IPS-18a (cell line): ENCODE results near the gene SLC15A3.

Source experiments
- H3K27ac ChIP-seq: one replicate; pipeline ENCODE4 v1.5.1; 2013; ENCODE audit warnings: low read length
- H3K27me3 ChIP-seq: one replicate; pipeline ENCODE4 v1.6.1; 2013; ENCODE audit warnings: mild to moderate bottlenecking, low read length; ENCODE audit not compliant: control insufficient read depth, insufficient read depth
- H3K36me3 ChIP-seq: one replicate; pipeline ENCODE4 v1.6.1; 2013; ENCODE audit warnings: low read depth, low read length; ENCODE audit not compliant: control insufficient read depth
- H3K4me1 ChIP-seq: one replicate; pipeline ENCODE4 v1.6.1; 2013; ENCODE audit warnings: low read depth, low read length; ENCODE audit not compliant: control insufficient read depth
- H3K4me3 ChIP-seq: one replicate; pipeline ENCODE4 v1.5.1; 2013; ENCODE audit warnings: low read length
- H3K9ac ChIP-seq: one replicate; pipeline ENCODE4 v1.6.1; 2013; ENCODE audit warnings: mild to moderate bottlenecking, low read length, moderate library complexity
- H3K9me3 ChIP-seq: one replicate; pipeline ENCODE4 v1.6.1; 2013; ENCODE audit warnings: low read depth, low read length; ENCODE audit not compliant: control insufficient read depth

The SLC15A3 gene

GRCh38 chr11:60973699-60974098 is 21.7 kb upstream of the SLC15A3 start:
- Histone ChIP-seq H3K4me3 (no peak overlapping the region), H3K9ac (no peak overlapping the region), H3K4me1 (no peaks in the 10 kb centered on the region), H3K27me3 (no peaks in the 10 kb centered on the region), H3K36me3 (no peaks in the 10 kb centered on the region), H3K27ac (no peak overlapping the region), H3K9me3 (no peaks in the 10 kb centered on the region)

GRCh38 chr11:60972182-60973030 is 20.4 kb upstream of the SLC15A3 start:
- no peak overlapping the region for H3K4me3 ChIP-seq
- no peak overlapping the region for H3K27ac ChIP-seq
- H3K4me1 ChIP-seq, result no peaks in the 10 kb centered on the region
- H3K9ac ChIP-seq, result no peak overlapping the region
- H3K27me3 ChIP-seq, result no peaks in the 10 kb centered on the region
- H3K9me3 ChIP-seq, result no peaks in the 10 kb centered on the region
- H3K36me3 ChIP-seq, result no peaks in the 10 kb centered on the region

DNA sequence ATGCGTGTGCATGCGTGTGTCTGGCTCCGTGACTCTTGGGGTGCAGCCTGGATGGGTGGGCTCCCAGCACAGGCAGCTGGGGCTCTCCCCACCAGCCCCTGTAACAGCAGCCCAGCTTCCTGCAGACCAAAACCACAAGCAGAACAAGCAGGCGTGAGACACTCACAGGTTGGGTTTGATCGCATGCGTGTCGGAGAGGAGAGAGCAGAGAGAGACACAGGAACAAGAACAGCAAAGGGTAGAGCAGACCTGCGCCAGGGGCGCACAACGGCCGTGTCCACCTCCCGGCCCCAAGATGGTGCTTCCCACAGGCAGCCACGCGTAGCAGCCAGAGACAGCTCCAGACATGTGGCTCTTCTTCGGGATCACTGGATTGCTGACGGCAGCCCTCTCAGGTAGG is 19.5 kb upstream of the SLC15A3 start, which contains the start of gene CD6:
Gene CD6, plus strand, starts transcription at position 161 of the 400 bp plus-strand sequence. Its CDS starts 186 bp downstream, at position 347.
- H3K36me3 ChIP-seq, result no peaks in the 10 kb centered on the region
- no peaks in the 10 kb centered on the region for H3K27me3 ChIP-seq
- no peak within 1 kb of the TSS for H3K4me3 ChIP-seq

DNA sequence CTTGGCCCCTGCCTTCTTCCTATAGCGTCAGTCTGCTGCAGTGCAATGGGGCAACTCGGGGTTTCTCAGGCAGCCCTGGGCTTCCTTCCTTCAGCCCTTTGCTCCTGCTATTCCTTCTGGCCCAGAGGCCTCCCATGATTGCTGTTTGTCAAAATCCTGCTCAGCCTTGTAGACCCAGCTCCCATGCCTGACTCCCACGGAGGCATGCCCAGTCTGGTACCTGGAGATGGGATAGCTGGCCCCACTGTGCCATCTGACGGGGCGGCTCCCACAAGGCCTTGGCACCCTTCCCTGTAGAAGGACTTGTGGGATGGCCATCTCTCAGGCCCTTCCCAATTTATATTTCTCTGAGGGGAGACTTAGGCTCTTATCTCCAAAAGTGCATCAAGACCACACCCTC is 18.9 kb upstream of the SLC15A3 start:
- Histone ChIP-seq H3K9me3 (no peaks in the 10 kb centered on the region), H3K4me1 (no peaks in the 10 kb centered on the region), H3K4me3 (no peak overlapping the region), H3K9ac (no peak overlapping the region), H3K36me3 (no peaks in the 10 kb centered on the region), H3K27ac (no peak overlapping the region), H3K27me3 (no peaks in the 10 kb centered on the region)

More for the DNA sequence above, 19.5 kb upstream of the SLC15A3 start, which contains the start of gene CD6:
- Histone ChIP-seq H3K27ac (no peak within 1 kb of the TSS), H3K9me3 (no peaks in the 10 kb centered on the region), H3K9ac (no peak within 1 kb of the TSS), H3K4me1 (no peaks in the 10 kb centered on the region)

- Histone ChIP-seq H3K4me1 (no peaks in the 10 kb centered on the region), H3K9ac (no peak overlapping the region), H3K9me3 (no peaks in the 10 kb centered on the region), H3K27ac (no peak overlapping the region), H3K4me3 (no peak overlapping the region), H3K27me3 (no peaks in the 10 kb centered on the region), H3K36me3 (no peaks in the 10 kb centered on the region)
These were observed 18.4 kb upstream of the SLC15A3 start for GRCh38 chr11:60970369-60970774.

- Histone ChIP-seq H3K36me3 (no peaks in the 10 kb centered on the region), H3K4me3 (no peak overlapping the region), H3K9me3 (no peaks in the 10 kb centered on the region), H3K27me3 (no peaks in the 10 kb centered on the region), H3K27ac (no peak overlapping the region), H3K4me1 (no peaks in the 10 kb centered on the region), H3K9ac (no peak overlapping the region)
These were observed 16.2 kb upstream of the SLC15A3 start for GRCh38 chr11:60968223-60968622.

DNA sequence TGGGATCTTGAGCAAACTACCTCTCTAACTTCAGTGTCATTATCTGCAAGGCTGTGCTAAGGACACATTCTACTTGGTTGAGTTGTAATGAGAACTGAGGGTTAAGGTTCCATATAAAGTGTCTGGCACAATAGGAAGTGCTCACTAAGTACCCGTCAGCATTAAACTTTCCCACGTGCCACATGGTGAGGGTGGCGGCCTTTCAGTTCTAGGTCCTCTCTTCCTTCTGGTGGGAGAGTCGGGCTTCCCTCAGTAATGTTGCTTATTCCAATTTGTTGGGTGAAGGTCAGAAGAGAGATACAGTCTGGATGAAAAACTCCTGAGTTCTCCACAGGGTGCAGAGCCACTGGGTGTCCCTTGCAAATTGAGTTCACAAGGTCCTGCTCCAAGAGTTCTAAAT is 14.9 kb upstream of the SLC15A3 start:
- no peaks in the 10 kb centered on the region for H3K9me3 ChIP-seq
- no peak overlapping the region for H3K9ac ChIP-seq
- no peaks in the 10 kb centered on the region for H3K27me3 ChIP-seq
- no peak overlapping the region for H3K4me3 ChIP-seq
- H3K36me3 ChIP-seq, result no peaks in the 10 kb centered on the region
- H3K4me1 ChIP-seq, result no peaks in the 10 kb centered on the region
- H3K27ac ChIP-seq, result no peak overlapping the region

DNA sequence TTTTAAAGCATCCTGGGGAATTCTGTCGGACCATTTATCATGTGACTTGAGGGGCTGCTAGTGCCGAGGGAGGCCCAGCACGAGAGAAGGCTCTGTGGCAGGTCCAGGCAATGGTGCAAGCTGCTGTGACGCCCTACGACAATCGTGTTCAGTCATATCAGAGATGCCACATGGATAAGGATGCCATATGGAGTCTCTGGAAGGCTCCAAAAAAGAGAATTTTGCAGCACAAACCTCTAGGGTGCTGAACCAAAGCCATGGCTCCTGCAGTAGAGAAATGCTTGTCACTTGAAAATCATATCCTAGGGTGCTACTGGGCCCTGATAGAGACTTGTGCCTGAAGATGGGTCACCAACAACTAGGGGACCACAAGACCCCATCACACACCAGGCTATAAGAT is 12.8 kb upstream of the SLC15A3 start:
- Histone ChIP-seq H3K36me3 (no peaks in the 10 kb centered on the region), H3K9me3 (no peaks in the 10 kb centered on the region), H3K4me3 (no peak overlapping the region), H3K9ac (no peak overlapping the region), H3K27ac (no peak overlapping the region), H3K27me3 (no peaks in the 10 kb centered on the region), H3K4me1 (no peaks in the 10 kb centered on the region)

DNA sequence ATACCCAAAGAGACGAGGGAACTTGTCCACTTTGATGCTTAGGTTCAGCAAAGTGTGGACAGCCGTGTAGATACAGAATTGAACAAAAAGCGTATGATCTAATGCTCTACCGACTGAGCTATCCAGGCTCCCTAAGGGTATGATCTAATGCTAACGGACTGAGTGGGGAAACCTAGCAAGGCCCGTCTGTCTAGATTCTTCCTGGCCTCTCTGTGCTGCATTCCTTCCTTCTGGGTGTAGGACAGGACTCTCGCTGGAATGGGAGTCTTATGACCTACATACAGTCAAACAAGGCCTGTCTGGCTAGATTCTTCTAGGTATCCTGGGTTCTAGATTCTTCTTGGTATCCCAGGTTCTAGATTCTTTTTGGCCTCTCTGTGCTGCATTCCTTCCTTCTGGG is 8.4 kb upstream of the SLC15A3 start:
- Histone ChIP-seq H3K4me3 (no peak overlapping the region), H3K27ac (no peak overlapping the region), H3K4me1 (no peaks in the 10 kb centered on the region), H3K9ac (no peak overlapping the region), H3K27me3 (no peaks in the 10 kb centered on the region), H3K9me3 (no peaks in the 10 kb centered on the region), H3K36me3 (no peaks in the 10 kb centered on the region)

GRCh38 chr11:60959431-60959830 is 7.5 kb upstream of the SLC15A3 start:
- Histone ChIP-seq H3K36me3 (no peaks in the 10 kb centered on the region), H3K9me3 (no peaks in the 10 kb centered on the region), H3K4me1 (no peaks in the 10 kb centered on the region), H3K4me3 (no peak overlapping the region), H3K27me3 (no peaks in the 10 kb centered on the region), H3K27ac (no peak overlapping the region), H3K9ac (no peak overlapping the region)

- H3K4me1 ChIP-seq, result peaks cover 4% of the 10 kb centered on the region
These were observed 5.2 kb upstream of the SLC15A3 start for GRCh38 chr11:60957188-60957587.

DNA sequence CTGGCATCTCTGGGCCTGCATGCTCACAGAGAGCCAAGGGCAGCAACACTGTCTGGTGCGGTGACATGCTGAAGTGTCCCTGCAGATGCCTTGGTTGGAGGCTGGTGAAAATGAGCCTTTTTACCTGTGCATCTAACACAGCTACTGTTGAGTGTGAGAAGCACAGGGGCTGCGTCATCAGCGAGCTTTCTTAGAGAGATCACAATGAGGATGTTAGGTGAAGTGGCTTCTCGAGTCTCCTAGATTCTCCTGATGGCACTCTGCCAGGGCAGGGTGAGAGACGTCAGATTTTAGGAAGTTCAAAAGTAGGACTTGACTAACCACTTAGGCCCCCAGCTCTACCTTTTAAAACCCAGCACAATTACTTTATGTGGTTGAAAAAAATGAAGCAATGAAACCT is 3.6 kb upstream of the SLC15A3 start:
- H3K4me3 ChIP-seq, result no peak overlapping the region
- peaks cover 12% of the 10 kb centered on the region for H3K27me3 ChIP-seq
- H3K27ac ChIP-seq, result no peak overlapping the region
- H3K9ac ChIP-seq, result no peak overlapping the region
- no peaks in the 10 kb centered on the region for H3K36me3 ChIP-seq
- peaks cover 4% of the 10 kb centered on the region for H3K4me1 ChIP-seq
- no peaks in the 10 kb centered on the region for H3K9me3 ChIP-seq

More at GRCh38 chr11:60957188-60957587, 5.2 kb upstream of the SLC15A3 start:
- Histone ChIP-seq H3K27me3 (peaks cover 6% of the 10 kb centered on the region), H3K36me3 (no peaks in the 10 kb centered on the region), H3K9me3 (no peaks in the 10 kb centered on the region), H3K27ac (no peak overlapping the region), H3K9ac (no peak overlapping the region), H3K4me3 (no peak overlapping the region)
